ENCODE measurements around the gene ATF1. TPM values are rescaled to one million over a fixed set of nuclear protein-coding genes. Genes with fewer than 3 reads are reported as not detected.

The ATF1 gene
- total and polyA plus RNA-seq, 2 of the 8 experiments (the other 6 are each of a cell fraction or from before 2014, with no cell fraction given): 23.2 to 41.8 TPM

GRCh38 chr12:50734409-50735263 is 29.3 kb upstream of the ATF1 start (continued):
- TF ChIP-seq ATF3 (IDR thresholded peaks at IDR 0.05; ENCODE audit: insufficient read depth, low read depth, low read length): 0 out of 2 replicates have a peak, but pooled peaks have one; percentile 1
- TF ChIP-seq SP2 (IDR thresholded peaks at IDR 0.05; ENCODE audit: low read length): no peak
- TF ChIP-seq CHD2 (IDR thresholded peaks at IDR 0.05; ENCODE audit: low read length): no peak
- TF ChIP-seq RAD21 (IDR thresholded peaks at IDR 0.05 in 1 of 2, conservative IDR thresholded peaks at IDR 0.05 in 1 of 2; ENCODE audit: low read depth in 2 of 2, low read length in 2 of 2): peak; percentile 64 to 74
- TF ChIP-seq TBP (IDR thresholded peaks at IDR 0.05; ENCODE audit: low read depth, low read length): no peak
- TF ChIP-seq TAF1 (IDR thresholded peaks at IDR 0.05; ENCODE audit: low read depth, low read length): no peak
- TF ChIP-seq MAX (IDR thresholded peaks at IDR 0.05): no peak
- no peak for TF ChIP-seq BCL11A (IDR thresholded peaks at IDR 0.05; ENCODE audit: low read depth in 2 of 2, low read length in 2 of 2)
- TF ChIP-seq HDAC6 (IDR thresholded peaks at IDR 0.05; ENCODE audit: low read depth, low read length): no peak
- TF ChIP-seq SP1 (IDR thresholded peaks at IDR 0.05; ENCODE audit: low read depth, low read length): no peak
- no peak for TF ChIP-seq KDM5A (IDR thresholded peaks at IDR 0.05; ENCODE audit: low read length)
- TF ChIP-seq CTCF (IDR thresholded peaks at IDR 0.05; ENCODE audit: control extremely low read depth in 1 of 3, insufficient read depth in 1 of 3, low read depth in 1 of 3, low read length in 3 of 3): peak; percentile 40 to 74 (median 70)
- TF ChIP-seq SIX5 (IDR thresholded peaks at IDR 0.05; ENCODE audit: low read depth, low read length): no peak
- TF ChIP-seq YY1 (IDR thresholded peaks at IDR 0.05; ENCODE audit: low read depth, low read length): no peak
- no peak for TF ChIP-seq SRF (IDR thresholded peaks at IDR 0.05; ENCODE audit: low read depth, low read length)
- TF ChIP-seq GABPA (IDR thresholded peaks at IDR 0.05; ENCODE audit: borderline replicate concordance, insufficient read depth, low read length): no peak
- TF ChIP-seq ZNF274 (IDR thresholded peaks at IDR 0.05; ENCODE audit: borderline replicate concordance, extremely low read depth, low read length): no peak
- no peak for TF ChIP-seq CBX8 (IDR thresholded peaks at IDR 0.05; ENCODE audit: borderline replicate concordance, low read depth, low read length)
- no peak for TF ChIP-seq TCF12 (IDR thresholded peaks at IDR 0.05; ENCODE audit: low read depth, low read length)
- TF ChIP-seq SUZ12 (IDR thresholded peaks at IDR 0.05; ENCODE audit: low read length): no peak
